ENCODE results near the gene BABAM2.
"Not testable (repeated sequence)": the region's sequence is repeated elsewhere in the genome, so short reads cannot be mapped to it uniquely, and the experiment has no call there.

BABAM2 gene

DNA sequence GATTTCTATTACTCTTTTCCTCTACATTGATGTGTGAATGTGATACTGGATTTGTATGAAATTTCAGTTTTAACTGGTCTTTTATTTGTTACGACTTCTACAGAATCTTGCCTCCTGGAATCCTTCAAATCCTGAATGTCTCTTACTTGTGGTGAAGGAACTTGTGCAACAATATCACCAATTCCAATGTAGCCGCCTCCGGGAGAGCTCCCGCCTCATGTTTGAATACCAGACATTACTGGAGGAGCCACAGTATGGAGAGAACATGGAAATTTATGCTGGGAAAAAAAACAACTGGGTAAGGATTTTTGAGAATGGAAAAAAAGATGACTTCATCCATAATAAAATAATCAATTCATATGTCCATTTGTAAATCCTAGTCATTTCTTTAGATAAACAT, 134.6 kb downstream of the BABAM2 start:
- Histone ChIP-seq H4K20me1 (ENCODE audit: low read depth, low read length) (no peaks in the 10 kb centered on the region), H3K9ac (ENCODE audit: low read length) (no peak overlapping the region), H3K9me3 (ENCODE audit: insufficient read depth, low read length) (no peaks in the 10 kb centered on the region), H3K79me2 (ENCODE audit: insufficient read depth, low read length) (no peaks in the 10 kb centered on the region), H3K36me3 (ENCODE audit: low read length) (no peaks in the 10 kb centered on the region), H3K27ac (ENCODE audit: low read depth, low read length) (no peak overlapping the region), H3F3A (ENCODE audit: insufficient read depth) (no peaks in the 10 kb centered on the region), H2AFZ (ENCODE audit: low read depth, low read length, severe bottlenecking) (no peak overlapping the region), H3K27me3 (ENCODE audit: low read length) (no peaks in the 10 kb centered on the region), H3K4me3 (ENCODE audit: insufficient read depth, low read length, poor library complexity, severe bottlenecking) (no peak overlapping the region), H3K9me2 (replicated peaks; ENCODE audit: insufficient read depth, low read length) (no peaks in the 10 kb centered on the region), H3K4me2 (ENCODE audit: low read depth, low read length, poor library complexity, severe bottlenecking) (no peak overlapping the region)
- TF ChIP-seq, protein P1, sequence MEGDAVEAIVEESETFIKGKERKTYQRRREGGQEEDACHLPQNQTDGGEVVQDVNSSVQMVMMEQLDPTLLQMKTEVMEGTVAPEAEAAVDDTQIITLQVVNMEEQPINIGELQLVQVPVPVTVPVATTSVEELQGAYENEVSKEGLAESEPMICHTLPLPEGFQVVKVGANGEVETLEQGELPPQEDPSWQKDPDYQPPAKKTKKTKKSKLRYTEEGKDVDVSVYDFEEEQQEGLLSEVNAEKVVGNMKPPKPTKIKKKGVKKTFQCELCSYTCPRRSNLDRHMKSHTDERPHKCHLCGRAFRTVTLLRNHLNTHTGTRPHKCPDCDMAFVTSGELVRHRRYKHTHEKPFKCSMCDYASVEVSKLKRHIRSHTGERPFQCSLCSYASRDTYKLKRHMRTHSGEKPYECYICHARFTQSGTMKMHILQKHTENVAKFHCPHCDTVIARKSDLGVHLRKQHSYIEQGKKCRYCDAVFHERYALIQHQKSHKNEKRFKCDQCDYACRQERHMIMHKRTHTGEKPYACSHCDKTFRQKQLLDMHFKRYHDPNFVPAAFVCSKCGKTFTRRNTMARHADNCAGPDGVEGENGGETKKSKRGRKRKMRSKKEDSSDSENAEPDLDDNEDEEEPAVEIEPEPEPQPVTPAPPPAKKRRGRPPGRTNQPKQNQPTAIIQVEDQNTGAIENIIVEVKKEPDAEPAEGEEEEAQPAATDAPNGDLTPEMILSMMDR (IDR thresholded peaks at IDR 0.05; ENCODE audit: insufficient read depth, low read length, poor library complexity, severe bottlenecking), result no peak
- no peak for TF ChIP-seq EZH2phosphoT487 (conservative IDR thresholded peaks at IDR 0.05; ENCODE audit: low read length)

DNA sequence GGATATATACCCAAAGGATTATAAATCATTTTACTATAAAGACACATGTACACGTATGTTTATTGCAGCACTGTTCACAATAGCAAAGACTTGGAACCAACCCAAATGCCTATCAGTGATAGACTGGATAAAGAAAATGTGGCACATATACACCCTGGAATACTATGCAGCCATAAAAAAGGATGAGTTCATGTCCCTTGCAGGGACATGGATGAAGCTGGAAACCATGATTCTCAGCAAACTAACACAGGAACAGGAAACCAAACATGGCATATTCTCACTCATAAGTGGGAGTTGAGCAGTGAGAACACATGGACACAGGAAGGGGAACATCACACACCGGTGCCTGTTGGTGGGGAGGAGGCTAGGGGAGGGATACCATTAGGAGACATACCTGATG, 135.7 kb downstream of the BABAM2 start:
- H3K9me2 ChIP-seq (replicated peaks; ENCODE audit: insufficient read depth, low read length); H2AFZ ChIP-seq (ENCODE audit: low read depth, low read length, severe bottlenecking); H4K20me1 ChIP-seq (ENCODE audit: low read depth, low read length); H3K79me2 ChIP-seq (ENCODE audit: insufficient read depth, low read length); H3K27ac ChIP-seq (ENCODE audit: low read depth, low read length); H3K9me3 ChIP-seq (ENCODE audit: insufficient read depth, low read length); H3K36me3 ChIP-seq (ENCODE audit: low read length); H3K27me3 ChIP-seq (ENCODE audit: low read length); H3K9ac ChIP-seq (ENCODE audit: low read length); H3K4me2 ChIP-seq (ENCODE audit: low read depth, low read length, poor library complexity, severe bottlenecking); H3F3A ChIP-seq (ENCODE audit: insufficient read depth); H3K4me3 ChIP-seq (ENCODE audit: insufficient read depth, low read length, poor library complexity, severe bottlenecking): not testable (repeated sequence)

DNA sequence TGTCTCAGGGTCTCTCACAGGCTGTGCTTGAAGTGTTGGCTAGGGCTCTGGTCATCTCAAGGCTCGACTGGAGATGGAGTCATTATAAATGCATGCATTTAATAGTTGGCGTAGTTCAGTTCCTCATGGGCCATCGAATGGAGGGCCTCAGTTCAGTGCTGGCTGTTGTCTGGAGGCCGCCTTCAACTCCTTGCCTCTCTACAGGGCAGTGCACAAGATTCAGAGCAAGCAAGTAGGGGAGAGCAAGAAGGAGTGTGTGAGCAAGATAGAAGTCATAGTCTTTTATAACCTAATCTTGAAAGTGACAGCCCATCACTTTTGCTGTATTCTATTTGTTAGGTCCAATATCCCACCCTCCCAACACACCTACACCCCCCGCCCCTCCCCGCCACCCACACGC, 137.5 kb downstream of the BABAM2 start:
- H2AFZ ChIP-seq (ENCODE audit: low read depth, low read length, severe bottlenecking), result no peak overlapping the region
- H3K9ac ChIP-seq (ENCODE audit: low read length), result no peak overlapping the region
- no peaks in the 10 kb centered on the region for H3K9me2 ChIP-seq (replicated peaks; ENCODE audit: insufficient read depth, low read length)
- H3K27ac ChIP-seq (ENCODE audit: low read depth, low read length), result no peak overlapping the region
- H3K9me3 ChIP-seq (ENCODE audit: insufficient read depth, low read length), result no peaks in the 10 kb centered on the region
- H3K79me2 ChIP-seq (ENCODE audit: insufficient read depth, low read length), result no peaks in the 10 kb centered on the region
- no peak overlapping the region for H3K4me2 ChIP-seq (ENCODE audit: low read depth, low read length, poor library complexity, severe bottlenecking)
- no peaks in the 10 kb centered on the region for H3K36me3 ChIP-seq (ENCODE audit: low read length)
- H3K27me3 ChIP-seq (ENCODE audit: low read length), result no peaks in the 10 kb centered on the region
- H3F3A ChIP-seq (ENCODE audit: insufficient read depth), result no peaks in the 10 kb centered on the region
- H4K20me1 ChIP-seq (ENCODE audit: low read depth, low read length), result no peaks in the 10 kb centered on the region
- H3K4me3 ChIP-seq (ENCODE audit: insufficient read depth, low read length, poor library complexity, severe bottlenecking), result no peak overlapping the region
- no peak for TF ChIP-seq EZH2phosphoT487 (conservative IDR thresholded peaks at IDR 0.05; ENCODE audit: low read length)
- TF ChIP-seq, protein P1 (IDR thresholded peaks at IDR 0.05; ENCODE audit: insufficient read depth, low read length, poor library complexity, severe bottlenecking), result no peak

GRCh38 chr2:28030600-28030999, 140.1 kb downstream of the BABAM2 start:
- H3K27me3 ChIP-seq (ENCODE audit: low read length), result no peaks in the 10 kb centered on the region
- no peak overlapping the region for H3K27ac ChIP-seq (ENCODE audit: low read depth, low read length)
- H3F3A ChIP-seq (ENCODE audit: insufficient read depth), result no peaks in the 10 kb centered on the region
- 0 out of 2 replicates have a peak, but pooled peaks cover 5% of the 10 kb centered on the region for H4K20me1 ChIP-seq (ENCODE audit: low read depth, low read length)
- H3K4me3 ChIP-seq (ENCODE audit: insufficient read depth, low read length, poor library complexity, severe bottlenecking), result no peak overlapping the region
- H2AFZ ChIP-seq (ENCODE audit: low read depth, low read length, severe bottlenecking), result no peak overlapping the region
- no peak for TF ChIP-seq EZH2phosphoT487 (conservative IDR thresholded peaks at IDR 0.05; ENCODE audit: low read length)
- TF ChIP-seq, protein P1 (IDR thresholded peaks at IDR 0.05; ENCODE audit: insufficient read depth, low read length, poor library complexity, severe bottlenecking), result no peak
- H3K4me2 ChIP-seq (ENCODE audit: low read depth, low read length, poor library complexity, severe bottlenecking), result no peak overlapping the region
- no peaks in the 10 kb centered on the region for H3K9me2 ChIP-seq (replicated peaks; ENCODE audit: insufficient read depth, low read length)
- no peak overlapping the region for H3K9ac ChIP-seq (ENCODE audit: low read length)
- H3K79me2 ChIP-seq (ENCODE audit: insufficient read depth, low read length), result no peaks in the 10 kb centered on the region
- no peaks in the 10 kb centered on the region for H3K9me3 ChIP-seq (ENCODE audit: insufficient read depth, low read length)
- H3K36me3 ChIP-seq (ENCODE audit: low read length), result no peaks in the 10 kb centered on the region

All from SU-DHL-6 (cell line).